Measurements from ENCODE around the gene CFAP74.

The CFAP74 gene

DNA sequence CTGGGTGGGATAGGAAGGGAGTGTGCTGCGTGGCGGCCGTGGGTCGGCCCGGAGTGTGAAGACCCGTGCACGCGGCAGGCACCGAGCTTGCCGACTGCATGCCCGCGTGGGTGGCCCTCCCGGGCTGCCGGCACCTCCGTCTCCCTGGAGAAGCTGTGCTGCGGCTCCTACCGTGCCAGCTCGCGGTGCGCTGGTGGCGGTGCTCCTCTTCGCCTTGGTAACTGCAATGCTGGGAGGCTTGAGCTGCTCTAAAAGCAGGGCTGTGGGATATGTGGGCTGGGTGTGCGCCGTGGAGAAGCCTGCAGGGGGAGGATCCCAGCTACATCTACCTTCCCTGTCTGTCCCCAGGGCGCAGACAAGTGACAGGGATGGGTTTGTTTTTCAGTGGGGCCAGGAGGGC, 18.0 kb upstream of the CFAP74 start:
- H3K79me2 ChIP-seq: no peaks in the 10 kb centered on the region
- H3K36me3 ChIP-seq (ENCODE audit: control insufficient read depth, insufficient read depth, low read length): no peaks in the 10 kb centered on the region
- H3K9ac ChIP-seq: no peak overlapping the region
- H3K4me3 ChIP-seq (ENCODE audit: low read depth, low read length): no peak overlapping the region
- no peak overlapping the region for H3K27ac ChIP-seq
- H3K4me1 ChIP-seq: no peaks in the 10 kb centered on the region
- TF ChIP-seq, protein P1, sequence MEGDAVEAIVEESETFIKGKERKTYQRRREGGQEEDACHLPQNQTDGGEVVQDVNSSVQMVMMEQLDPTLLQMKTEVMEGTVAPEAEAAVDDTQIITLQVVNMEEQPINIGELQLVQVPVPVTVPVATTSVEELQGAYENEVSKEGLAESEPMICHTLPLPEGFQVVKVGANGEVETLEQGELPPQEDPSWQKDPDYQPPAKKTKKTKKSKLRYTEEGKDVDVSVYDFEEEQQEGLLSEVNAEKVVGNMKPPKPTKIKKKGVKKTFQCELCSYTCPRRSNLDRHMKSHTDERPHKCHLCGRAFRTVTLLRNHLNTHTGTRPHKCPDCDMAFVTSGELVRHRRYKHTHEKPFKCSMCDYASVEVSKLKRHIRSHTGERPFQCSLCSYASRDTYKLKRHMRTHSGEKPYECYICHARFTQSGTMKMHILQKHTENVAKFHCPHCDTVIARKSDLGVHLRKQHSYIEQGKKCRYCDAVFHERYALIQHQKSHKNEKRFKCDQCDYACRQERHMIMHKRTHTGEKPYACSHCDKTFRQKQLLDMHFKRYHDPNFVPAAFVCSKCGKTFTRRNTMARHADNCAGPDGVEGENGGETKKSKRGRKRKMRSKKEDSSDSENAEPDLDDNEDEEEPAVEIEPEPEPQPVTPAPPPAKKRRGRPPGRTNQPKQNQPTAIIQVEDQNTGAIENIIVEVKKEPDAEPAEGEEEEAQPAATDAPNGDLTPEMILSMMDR (IDR thresholded peaks at IDR 0.05): no peak
- no peak overlapping the region for H3K4me2 ChIP-seq (ENCODE audit: low read length)
- H3K9me3 ChIP-seq (ENCODE audit: control insufficient read depth, low read length): no peaks in the 10 kb centered on the region
- H3K27me3 ChIP-seq (ENCODE audit: control insufficient read depth, insufficient read depth, low read length): no peaks in the 10 kb centered on the region
- H2AFZ ChIP-seq: no peak overlapping the region

DNA sequence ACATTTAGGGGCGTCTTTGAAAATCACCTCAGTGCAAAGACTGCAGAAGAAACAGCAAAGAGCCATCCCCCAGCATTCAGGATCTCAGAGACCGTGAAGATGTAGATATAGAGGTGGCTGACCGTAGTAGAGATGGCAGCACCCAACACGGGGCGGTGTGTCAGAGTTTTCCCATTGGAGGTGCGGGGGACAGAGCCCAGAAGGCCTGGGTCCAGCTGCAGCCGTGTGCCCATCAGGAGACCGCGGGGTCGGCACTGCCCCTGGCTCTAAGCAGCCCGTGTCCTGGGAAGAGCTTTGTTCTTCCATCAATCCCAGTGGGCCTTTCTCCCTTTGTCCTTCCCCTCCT, 16.7 kb upstream of the CFAP74 start:
- TF ChIP-seq, protein P1 (IDR thresholded peaks at IDR 0.05): no peak
- H3K9ac ChIP-seq: no peak overlapping the region
- no peak overlapping the region for H2AFZ ChIP-seq
- no peaks in the 10 kb centered on the region for H3K27me3 ChIP-seq (ENCODE audit: control insufficient read depth, insufficient read depth, low read length)
- no peaks in the 10 kb centered on the region for H3K36me3 ChIP-seq (ENCODE audit: control insufficient read depth, insufficient read depth, low read length)
- H3K4me1 ChIP-seq: no peaks in the 10 kb centered on the region
- no peaks in the 10 kb centered on the region for H3K9me3 ChIP-seq (ENCODE audit: control insufficient read depth, low read length)
- H3K4me3 ChIP-seq (ENCODE audit: low read depth, low read length): no peak overlapping the region
- H3K4me2 ChIP-seq (ENCODE audit: low read length): no peak overlapping the region
- no peaks in the 10 kb centered on the region for H3K79me2 ChIP-seq
- no peak overlapping the region for H3K27ac ChIP-seq

DNA sequence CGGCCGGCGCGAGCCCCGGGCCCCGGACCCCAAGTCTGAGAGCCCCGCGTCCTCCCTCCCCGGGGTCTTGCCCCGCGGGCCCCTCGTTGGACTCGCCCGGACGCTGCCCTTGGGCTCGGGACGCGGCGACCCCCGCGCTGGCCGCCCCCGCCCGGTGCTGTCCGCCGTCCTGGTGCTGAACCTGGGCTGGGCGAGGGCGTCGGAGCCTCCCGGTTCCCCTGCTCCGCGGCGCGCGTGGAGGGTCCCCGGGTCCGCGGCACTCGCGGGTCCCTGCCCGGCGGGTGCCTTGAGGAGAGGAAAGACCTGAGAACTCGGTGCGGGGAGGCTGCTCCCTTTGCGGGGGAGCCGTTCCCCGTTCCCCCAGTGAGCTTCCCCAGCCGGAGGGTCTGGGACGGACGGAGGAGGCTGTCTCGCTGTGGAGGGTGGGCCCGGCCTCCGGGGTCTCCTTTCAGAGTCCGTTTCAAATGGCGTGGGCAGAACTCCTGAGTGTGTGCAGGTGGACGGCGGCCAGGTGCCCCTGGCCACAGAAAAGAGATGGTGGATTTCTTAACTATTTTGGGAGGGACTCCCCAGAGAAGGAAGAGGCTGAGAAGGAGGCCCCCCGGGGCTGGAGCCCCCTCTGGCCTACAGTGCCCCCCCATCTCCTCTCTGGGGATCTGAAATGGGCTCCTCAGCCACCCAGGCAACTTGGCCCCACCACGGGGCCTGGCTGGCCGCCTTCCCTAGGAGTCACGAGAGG, 16.2 kb upstream of the CFAP74 start:
- H3K4me1 ChIP-seq: no peaks in the 10 kb centered on the region
- no peaks in the 10 kb centered on the region for H3K36me3 ChIP-seq (ENCODE audit: control insufficient read depth, insufficient read depth, low read length)
- peak overlapping the region; percentile 5 for H3K4me3 ChIP-seq (ENCODE audit: low read depth, low read length)

DNA sequence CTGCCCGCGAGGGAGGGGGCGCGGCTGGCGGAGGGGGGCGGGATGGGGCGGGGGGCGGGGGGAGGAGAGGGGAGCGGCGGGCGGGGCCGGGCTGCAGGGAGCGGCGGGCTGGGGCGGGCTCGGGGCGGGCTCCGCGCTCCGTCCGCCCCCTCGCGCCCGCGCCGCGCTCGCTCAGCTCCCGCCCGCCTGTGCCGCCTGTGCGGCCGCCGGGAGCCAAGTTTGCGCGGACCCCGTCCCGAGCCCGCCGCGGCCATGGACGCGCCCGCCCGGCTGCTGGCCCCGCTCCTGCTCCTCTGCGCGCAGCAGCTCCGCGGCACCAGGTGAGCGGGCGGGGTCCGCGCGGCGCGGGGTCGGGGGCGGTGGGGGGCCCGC, 15.6 kb upstream of the CFAP74 start, which contains the start of gene GABRD:
Gene GABRD, plus strand, starts transcription at position 174 of the 372 bp plus-strand sequence. Its CDS starts 79 bp downstream, at position 253.
- Histone ChIP-seq H3K27me3 (ENCODE audit: control insufficient read depth, insufficient read depth, low read length) (no peaks in the 10 kb centered on the region), H3K4me1 (no peaks in the 10 kb centered on the region), H3K4me2 (ENCODE audit: low read length) (peak within 1 kb of the TSS; percentile 22), H3K9me3 (ENCODE audit: control insufficient read depth, low read length) (no peaks in the 10 kb centered on the region), H3K4me3 (ENCODE audit: low read depth, low read length) (peak within 1 kb of the TSS; percentile 5), H3K27ac (no peak within 1 kb of the TSS), H3K36me3 (ENCODE audit: control insufficient read depth, insufficient read depth, low read length) (no peaks in the 10 kb centered on the region), H2AFZ (no peak within 1 kb of the TSS), H3K79me2 (no peaks in the 10 kb centered on the region), H3K9ac (no peak within 1 kb of the TSS)
- TF ChIP-seq, protein P1 (IDR thresholded peaks at IDR 0.05): no peak

More for the DNA sequence above, 16.2 kb upstream of the CFAP74 start:
- no peaks in the 10 kb centered on the region for H3K79me2 ChIP-seq
- H3K27ac ChIP-seq: no peak overlapping the region
- H2AFZ ChIP-seq: no peak overlapping the region
- no peaks in the 10 kb centered on the region for H3K9me3 ChIP-seq (ENCODE audit: control insufficient read depth, low read length)
- TF ChIP-seq, protein P1 (IDR thresholded peaks at IDR 0.05): no peak
- H3K27me3 ChIP-seq (ENCODE audit: control insufficient read depth, insufficient read depth, low read length): no peaks in the 10 kb centered on the region
- H3K9ac ChIP-seq: no peak overlapping the region
- H3K4me2 ChIP-seq (ENCODE audit: low read length): peak overlapping the region; percentile 22

All from parathyroid adenoma (tissue), 2 donors.